HCEC 1CT (cell line): ENCODE data around the gene LRRC55.

Experiments used
- DNase-seq: peaks from one replicate; pipeline ENCODE4 v3.0.0-alpha.2; 2017

The LRRC55 gene

DNA sequence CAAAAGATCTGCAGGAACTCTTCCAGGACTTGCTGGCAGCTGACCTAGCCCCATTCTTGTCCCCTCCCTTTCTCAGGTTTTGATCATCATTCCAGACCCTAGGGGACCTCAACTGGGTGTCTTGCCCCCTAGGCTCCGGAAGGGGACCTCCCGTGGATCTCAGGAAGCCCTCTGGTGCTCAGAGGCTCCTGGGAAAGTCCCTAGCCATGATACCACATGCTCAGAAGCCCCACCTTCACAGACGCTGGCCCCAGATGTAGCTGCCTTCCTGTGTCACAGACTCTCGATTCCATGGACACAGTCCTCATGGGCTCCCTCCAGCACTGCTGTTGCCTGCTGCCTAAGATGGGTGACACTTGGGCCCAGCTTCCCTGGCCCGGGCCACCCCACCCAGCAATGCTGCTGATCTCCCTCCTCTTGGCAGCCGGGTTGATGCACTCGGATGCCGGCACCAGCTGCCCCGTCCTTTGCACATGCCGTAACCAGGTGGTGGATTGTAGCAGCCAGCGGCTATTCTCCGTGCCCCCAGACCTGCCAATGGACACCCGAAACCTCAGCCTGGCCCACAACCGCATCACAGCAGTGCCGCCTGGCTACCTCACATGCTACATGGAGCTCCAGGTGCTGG, at the start of gene LRRC55:
LRRC55 (plus strand) TSS at position 276 of the 628 bp plus-strand sequence; CDS start at position 346, 70 bp downstream.
- DNase-seq, result no peak

- DNase-seq, result no peak
Observed at GRCh38 chr11:57133366-57134038, 48.3 kb upstream of the LRRC55 start.

GRCh38 chr11:57134284-57134683, 47.5 kb upstream of the LRRC55 start:
- no peak for DNase-seq

DNA sequence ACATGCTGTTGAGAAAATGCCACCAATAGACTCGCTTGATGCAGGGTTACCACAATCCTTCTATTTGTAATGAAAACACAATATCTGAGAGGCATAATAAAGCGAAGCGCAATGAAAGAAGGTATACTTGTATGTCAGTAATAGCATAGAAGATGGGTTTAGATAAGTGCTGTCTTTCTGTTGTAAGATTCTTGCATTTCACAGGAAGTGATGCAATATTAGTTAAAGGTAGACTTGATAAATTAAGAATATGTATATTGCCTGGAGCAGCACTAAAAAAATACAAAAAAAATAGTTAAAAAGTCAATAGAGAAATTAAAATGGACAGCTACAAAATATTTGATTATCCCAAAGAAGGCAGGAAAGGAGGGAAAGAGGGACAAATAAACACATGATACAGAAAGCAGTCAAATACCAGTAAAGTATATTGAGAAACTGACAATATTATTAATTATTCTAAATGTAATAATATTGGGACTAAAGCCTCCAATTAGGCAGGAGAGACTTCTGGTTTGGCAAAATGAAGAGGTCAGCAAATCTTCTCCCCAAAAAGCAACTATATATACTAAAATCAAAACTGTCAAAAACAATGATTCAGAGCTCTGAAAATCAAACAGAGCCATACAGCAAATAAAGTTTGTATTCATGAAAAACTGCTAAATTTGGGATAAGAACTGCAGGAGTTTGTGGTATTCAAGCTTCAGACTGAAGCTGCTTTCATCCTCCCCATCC, 46.6 kb upstream of the LRRC55 start:
- no peak for DNase-seq

DNA sequence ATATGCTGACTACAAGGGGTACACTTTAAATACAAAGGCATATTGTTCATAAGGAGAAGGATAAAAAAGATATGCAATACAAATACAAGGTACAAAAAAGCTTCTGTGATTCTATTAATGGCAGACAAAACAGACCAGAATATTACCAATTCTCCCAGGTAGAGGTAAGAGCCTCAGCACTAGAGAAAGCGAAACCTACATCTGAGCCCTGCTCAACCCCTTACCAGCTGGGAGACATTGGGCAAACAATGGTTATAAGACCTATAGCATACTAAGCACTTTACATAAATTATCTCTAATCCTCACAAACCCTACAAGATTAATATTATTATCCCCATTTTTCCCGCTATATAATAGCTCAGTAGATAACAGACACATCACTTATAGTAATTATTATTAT, 41.2 kb upstream of the LRRC55 start:
- no peak for DNase-seq

DNA sequence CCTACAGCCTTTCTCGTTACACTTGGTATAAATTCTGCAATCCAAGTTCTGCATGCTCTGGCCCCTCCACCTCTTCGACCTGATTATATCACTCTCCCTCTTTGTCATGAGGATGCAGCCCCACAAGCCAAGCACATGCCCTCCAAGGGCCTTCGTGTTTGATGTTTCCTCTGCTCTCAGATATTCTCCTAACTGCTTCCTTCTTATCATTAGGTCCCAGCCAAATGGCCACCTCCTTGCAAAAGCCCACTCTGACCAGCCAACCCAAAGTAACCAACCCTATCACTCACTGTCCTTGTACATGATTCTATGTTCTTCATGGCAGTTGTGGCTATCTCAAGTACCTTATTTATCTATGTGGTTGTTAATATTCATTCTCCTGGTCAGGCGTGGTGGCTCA, 38.3 kb upstream of the LRRC55 start:
- DNase-seq, result no peak

- DNase-seq, result no peak
Observed at GRCh38 chr11:57144075-57144474, 37.7 kb upstream of the LRRC55 start.

GRCh38 chr11:57144531-57145320, 37.0 kb upstream of the LRRC55 start:
- no peak for DNase-seq

- DNase-seq, result no peak
Observed at GRCh38 chr11:57146301-57146700, 35.5 kb upstream of the LRRC55 start.

DNA sequence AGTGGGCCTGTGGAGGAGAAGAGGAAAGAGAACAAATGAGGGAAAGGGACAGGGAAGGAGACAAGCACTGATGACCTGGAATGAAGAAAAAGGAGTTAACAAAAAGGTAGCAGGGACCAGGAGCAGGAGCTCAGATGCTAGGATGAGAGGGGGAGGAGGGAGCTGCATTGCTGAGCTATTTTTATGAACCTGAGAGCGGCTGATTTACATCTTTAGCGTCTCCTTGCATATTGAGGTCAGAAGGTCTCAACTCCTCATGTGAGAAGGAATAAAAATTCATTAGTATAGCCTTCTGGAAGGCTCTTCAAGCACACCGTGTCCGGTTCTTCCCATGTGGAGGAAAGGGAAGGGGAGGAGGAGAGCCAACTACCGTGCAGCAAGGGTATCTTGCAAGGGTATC, 33.1 kb upstream of the LRRC55 start:
- DNase-seq, result no peak

GRCh38 chr11:57150454-57150917, 31.3 kb upstream of the LRRC55 start:
- DNase-seq, result no peak

DNA sequence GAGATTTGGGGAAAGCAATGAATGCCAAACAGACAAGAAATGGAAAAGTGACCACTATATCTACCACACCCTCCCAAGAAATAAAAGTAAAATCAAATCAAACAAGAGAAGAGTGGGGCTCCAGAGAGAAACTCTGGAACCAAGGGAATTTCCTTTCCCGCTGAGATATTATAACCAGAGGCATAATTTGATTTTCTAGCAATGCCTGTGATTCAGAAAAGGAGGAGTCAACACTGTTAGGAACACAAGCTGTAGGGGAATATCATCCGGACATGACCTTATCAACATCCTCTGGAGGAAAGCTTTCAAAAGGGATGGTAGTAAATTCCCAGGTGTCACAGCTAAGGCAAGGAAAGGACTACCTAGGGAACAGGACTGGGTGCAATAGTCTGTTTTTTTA, 29.6 kb upstream of the LRRC55 start:
- no peak for DNase-seq

DNA sequence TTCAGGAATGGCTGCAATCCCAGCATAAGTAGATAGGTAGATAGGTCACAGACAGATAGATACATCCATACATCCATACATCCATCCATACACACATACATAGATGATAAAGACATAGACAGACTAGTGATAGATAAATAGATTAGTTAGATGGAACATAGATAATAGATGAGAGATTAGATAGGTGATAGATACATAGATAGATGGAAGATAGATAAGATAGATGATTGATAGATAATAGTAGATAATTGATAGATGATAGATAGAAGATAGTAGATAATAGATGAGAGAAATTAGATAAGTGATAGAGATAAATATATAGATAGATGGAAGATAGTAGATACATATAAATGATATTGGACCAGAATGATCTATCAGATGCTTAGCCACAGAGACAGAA, 28.3 kb upstream of the LRRC55 start:
- no peak for DNase-seq

DNA sequence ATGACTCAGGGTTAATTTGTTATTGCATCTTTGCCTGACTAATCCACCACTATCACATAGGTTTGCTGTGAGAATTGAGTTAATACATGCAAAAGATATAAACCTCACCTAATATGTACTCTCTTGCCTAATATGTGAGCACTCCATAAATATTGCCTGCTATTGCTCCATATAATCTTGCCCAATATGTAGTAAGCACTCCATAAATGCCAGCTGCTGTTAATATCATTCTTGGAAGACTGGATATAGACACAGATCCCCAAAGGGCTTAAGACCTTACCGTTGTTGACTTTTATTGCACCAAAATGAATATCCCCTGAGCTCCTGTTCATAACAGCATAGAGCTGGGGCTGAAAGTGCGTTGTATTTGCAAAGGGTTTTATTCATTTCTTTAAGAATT, 27.0 kb upstream of the LRRC55 start:
- no peak for DNase-seq

DNA sequence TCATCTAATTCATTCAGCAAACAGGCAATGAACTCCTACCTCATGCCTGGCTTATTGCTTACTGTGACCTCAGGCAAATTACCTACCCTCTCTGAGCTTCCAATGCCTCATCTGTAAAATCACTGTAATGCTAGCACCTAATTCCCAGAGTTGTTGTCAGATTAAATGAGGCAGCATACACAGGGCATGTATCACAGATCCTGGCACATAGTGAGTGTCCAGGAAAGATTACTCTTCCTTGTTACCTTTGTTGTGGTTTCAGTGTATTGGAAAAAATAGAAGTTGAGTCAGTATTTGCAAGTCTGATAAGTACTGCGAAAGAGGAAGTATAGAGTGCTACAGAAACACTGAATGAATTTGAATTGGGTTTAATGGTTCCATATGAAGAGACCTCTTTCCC, 26.4 kb upstream of the LRRC55 start:
- DNase-seq, result no peak

DNA sequence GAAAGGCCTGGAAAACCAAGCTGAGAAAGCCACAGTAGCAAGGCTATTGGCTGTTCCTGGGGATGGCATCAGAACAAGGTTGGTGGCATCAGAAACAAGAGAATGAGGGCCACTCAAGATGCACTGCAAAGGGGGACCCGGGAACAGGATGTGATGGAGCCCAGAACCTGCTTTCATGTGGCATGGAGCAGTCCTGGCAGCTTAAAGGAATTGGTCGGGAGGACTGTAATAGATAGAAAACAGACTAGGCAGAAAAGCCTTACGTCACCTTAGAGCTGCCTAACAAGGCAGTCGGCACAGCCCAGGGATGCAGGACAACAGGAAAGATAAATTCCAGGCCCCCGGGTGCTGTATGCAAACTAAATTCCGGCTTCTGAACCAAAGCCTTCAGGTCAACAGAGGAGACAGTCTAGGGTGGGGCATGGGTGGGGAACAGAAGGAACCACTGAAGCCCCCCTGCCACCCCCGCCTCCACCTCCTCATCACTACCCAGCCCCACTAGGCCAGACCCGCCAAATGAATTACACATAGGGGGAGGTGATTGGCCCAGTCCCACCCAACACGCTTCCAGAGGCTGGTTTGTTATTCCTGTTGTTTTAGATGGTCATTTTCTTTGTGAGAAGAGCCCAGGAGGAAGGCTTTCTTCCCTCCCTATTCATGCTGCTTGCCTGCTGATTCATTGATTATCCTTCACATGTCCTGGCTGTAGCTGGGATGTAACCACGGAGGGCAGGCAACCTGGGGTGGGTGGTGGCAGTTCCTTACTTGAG, 25.7 kb upstream of the LRRC55 start:
- DNase-seq, result no peak

- DNase-seq, result no peak
Observed at GRCh38 chr11:57156928-57157327, 24.8 kb upstream of the LRRC55 start.

GRCh38 chr11:57157624-57158023, 24.1 kb upstream of the LRRC55 start:
- no peak for DNase-seq

GRCh38 chr11:57158180-57158579, 23.6 kb upstream of the LRRC55 start:
- DNase-seq, result no peak

- DNase-seq, result no peak
Observed at GRCh38 chr11:57158599-57158998, 23.2 kb upstream of the LRRC55 start.

DNA sequence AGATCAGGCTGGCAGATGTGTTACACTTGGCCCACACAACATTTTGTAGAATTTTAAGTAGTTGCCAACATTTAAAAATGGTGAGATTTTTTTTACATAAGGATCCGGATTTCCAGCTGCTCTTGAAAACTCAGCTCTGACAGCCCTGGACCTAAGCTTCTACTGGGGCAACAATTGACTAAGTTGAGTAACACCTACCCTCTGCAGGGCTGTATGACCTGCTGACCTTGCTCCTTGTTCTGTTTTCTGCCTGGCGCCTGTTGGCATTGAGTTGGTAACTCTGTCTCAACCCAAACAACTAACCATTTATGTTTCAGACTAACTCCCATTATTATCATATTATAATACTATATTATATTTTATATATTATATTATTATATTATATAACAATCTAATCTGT, 21.1 kb upstream of the LRRC55 start:
- DNase-seq, result no peak

DNA sequence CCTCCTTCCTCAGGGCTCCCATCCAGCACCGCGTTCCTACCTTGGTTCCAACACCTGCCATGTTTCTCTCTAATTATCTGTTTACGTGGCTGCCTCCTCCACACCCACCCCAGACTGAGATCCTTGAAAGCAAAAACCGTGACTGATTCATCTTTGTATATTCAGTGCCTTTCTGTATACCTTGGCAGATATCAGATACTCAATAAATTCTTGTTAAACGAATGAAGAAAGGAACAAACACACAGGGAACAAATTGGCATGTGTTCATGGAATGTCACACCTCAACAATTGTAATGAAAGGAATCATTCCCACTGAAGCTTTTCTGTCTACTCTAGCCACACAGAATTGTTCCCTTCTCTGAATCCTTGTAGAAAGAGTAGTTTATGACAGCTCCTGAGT, 20.4 kb upstream of the LRRC55 start:
- no peak for DNase-seq
